ENCODE results near the gene GRIK4.

The GRIK4 gene

DNA sequence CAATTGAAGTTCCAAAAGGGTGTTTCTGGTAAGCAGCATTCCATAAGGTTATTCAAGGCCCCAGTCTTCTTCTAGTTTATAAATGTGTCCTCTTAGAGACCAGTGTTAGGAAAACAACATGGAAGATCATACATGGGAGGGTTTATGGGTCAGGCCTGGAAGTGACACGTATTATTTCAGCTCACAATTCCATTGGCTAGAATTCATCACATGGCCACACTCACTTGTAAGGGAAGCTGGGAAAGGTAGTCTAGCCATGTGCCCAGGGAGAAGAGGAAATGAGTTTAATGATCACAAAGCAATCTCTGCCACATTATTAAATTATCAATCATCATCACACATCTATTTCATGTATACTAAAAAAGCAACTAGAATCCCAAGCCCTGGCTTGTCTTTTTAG lies 330.6 kb downstream of the GRIK4 start:
- DNase-seq (ENCODE audit: extremely low read depth, low read depth), result no peak
- TF ChIP-seq CTCF (IDR thresholded peaks at IDR 0.05; ENCODE audit: low read depth, low read length), result no peak

GRCh38 chr11:120853435-120853834 lies 341.9 kb downstream of the GRIK4 start:
- DNase-seq (ENCODE audit: extremely low read depth, low read depth), result no peak
- no peak for TF ChIP-seq CTCF (IDR thresholded peaks at IDR 0.05; ENCODE audit: low read depth, low read length)

DNA sequence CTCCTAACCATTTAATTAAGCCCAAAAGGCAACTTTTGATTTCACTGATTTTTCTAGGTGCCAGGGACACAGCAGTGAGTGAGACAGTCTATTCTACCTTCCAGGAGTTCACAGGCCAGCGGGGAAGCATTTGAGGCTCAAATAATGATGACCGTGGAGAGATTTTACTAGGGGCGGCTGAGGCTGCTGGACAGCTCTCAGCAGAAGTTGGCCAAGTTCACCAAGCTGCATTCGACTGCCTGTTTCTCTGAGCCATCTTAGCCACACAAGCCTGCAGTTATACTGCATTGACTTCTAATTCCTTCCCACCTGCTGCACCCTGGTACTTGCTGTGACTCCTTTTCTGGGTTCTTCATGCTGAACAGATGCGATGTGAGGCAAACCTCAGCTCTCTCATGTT lies 343.4 kb downstream of the GRIK4 start:
- no peak for DNase-seq (ENCODE audit: extremely low read depth, low read depth)
- TF ChIP-seq CTCF (IDR thresholded peaks at IDR 0.05; ENCODE audit: low read depth, low read length), result no peak

DNA sequence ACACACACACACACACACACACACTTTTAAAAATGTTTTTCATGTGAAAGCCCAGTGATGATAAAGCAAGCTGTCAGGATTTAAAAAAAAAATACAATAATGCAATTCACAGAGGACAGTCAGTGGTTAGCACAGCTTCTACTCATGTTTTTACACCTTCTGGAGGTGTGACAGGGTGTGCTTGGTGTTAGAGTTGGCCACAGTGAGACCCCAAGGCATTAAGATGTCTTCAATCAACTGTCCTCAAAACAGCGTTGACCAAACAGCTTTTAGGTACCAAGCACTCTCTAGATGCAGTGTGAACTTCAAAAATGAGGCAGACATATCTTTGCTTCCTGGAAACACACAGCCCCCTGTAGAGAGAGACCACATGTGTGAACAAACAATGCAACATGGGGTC lies 346.0 kb downstream of the GRIK4 start:
- no peak for DNase-seq (ENCODE audit: extremely low read depth, low read depth)
- TF ChIP-seq CTCF (IDR thresholded peaks at IDR 0.05; ENCODE audit: low read depth, low read length), result no peak

- DNase-seq (ENCODE audit: extremely low read depth, low read depth), result no peak
- TF ChIP-seq CTCF (IDR thresholded peaks at IDR 0.05; ENCODE audit: low read depth, low read length), result no peak
These were observed 347.2 kb downstream of the GRIK4 start for GRCh38 chr11:120858740-120859139.

DNA sequence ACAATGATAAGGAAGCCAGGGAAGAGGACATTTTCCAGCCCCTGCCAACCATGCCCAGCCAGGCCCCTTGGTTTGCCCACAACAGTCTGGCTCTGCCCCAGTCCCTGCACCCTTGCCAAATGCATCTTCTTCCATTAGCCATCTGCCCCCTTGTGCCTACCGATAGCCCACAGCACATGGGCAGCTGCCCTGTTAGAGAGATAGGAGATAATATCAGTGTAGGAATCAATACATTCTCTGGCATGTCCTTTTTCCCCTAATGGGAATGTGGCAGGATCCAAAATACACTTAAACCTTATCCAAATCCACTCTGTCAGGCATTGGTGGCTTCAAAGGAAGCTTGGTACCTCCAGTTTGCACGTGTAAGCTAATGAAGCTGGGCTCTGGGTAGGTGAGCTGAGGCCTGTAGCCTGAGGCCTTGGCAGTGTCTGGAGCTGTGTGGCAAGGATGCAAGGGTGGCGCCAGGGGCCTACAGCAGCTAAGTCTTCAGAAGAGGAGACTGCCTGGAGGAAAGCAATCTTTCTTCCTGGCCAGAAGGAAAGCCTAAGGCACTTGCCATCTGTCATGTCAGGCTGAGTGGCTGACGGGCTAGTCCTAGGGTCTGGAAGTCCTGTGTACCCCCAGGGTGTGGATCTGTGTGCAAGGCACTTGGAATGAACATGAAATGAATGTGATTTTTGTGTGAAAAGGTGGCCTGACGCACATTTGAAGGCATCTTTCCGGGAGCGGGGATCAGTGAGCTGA lies 348.2 kb downstream of the GRIK4 start:
- no peak for DNase-seq (ENCODE audit: extremely low read depth, low read depth)
- no peak for TF ChIP-seq CTCF (IDR thresholded peaks at IDR 0.05; ENCODE audit: low read depth, low read length)

DNA sequence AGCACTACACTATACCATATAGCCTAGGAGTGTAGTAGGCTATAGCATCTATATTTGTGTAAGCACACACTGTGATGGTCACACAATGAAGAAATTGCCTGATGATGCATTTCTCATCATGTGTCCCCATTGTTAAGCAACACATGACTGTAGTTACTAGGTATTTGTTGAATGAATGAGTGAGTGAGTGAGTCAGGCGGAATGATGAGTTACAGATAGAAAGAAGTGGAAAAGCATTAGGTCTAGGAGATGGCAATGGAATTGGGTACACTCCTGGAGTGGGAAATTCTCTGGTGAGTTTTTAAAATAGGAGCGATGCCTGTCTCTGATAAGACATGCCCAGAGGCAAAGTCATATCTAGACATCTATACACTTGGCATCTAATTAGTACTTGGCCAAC lies 351.8 kb downstream of the GRIK4 start:
- no peak for TF ChIP-seq CTCF (IDR thresholded peaks at IDR 0.05; ENCODE audit: low read depth, low read length)
- no peak for DNase-seq (ENCODE audit: extremely low read depth, low read depth)
